ENCODE data around the gene MARK4. TPM values are rescaled to one million over a fixed set of nuclear protein-coding genes. Genes with fewer than 3 reads are reported as not detected.

MARK4 gene
- total RNA-seq, 2 experiments from 2014 or later, result 18.1 to 19.8 TPM

DNA sequence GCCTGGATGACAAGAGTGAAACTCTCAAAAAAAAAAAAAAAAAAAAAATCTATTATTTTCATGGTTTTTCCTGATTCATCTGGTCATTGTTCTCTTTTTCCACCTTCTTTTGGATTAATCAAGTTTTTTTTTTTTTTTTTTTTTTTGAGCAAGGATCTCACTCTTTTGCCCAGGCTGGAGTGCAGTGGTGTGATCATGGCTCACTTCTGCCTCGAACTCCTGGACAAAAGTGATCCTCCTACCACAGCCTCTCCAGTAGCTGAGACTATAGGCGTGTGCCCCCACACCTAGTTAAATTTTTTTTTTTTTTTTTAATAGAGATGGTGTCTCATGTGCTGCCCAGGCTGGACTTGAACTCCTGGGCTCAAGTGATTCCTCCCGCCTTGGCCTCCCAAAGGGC is 44.7 kb upstream of the MARK4 start:
- Mint-ChIP-seq H3K9me3 (no peaks in the 10 kb centered on the region), H3K4me1 (ENCODE audit: low read depth) (no peaks in the 10 kb centered on the region), H3K36me3 (ENCODE audit: low read depth) (no peaks in the 10 kb centered on the region), H3K4me3 (no peak overlapping the region), H3K27ac (no peak overlapping the region), H3K27me3 (no peaks in the 10 kb centered on the region)
- Histone ChIP-seq H3K4me3 (ENCODE audit: low read length) (no peak overlapping the region), H3K9me3 (ENCODE audit: control insufficient read depth in 1 of 2, insufficient read depth in 1 of 2, low read length in 2 of 2) (no peaks in the 10 kb centered on the region), H3K36me3 (ENCODE audit: insufficient read depth, low read length) (no peaks in the 10 kb centered on the region), H3K4me1 (ENCODE audit: insufficient read depth, low read length) (no peaks in the 10 kb centered on the region), H3K27ac (ENCODE audit: low read depth in 1 of 2, low read length in 2 of 2) (no peak overlapping the region), H3K27me3 (ENCODE audit: control insufficient read depth in 1 of 2, insufficient read depth in 2 of 2, low read length in 2 of 2) (peaks cover 0 to 6% of the 10 kb centered on the region in 2 experiments)
- CTCF ChIA-PET, result no interaction called here
- intact Hi-C loops (cut with DNase I, micrococcal nuclease), result no loop called here
- TF ChIP-seq, protein P1, sequence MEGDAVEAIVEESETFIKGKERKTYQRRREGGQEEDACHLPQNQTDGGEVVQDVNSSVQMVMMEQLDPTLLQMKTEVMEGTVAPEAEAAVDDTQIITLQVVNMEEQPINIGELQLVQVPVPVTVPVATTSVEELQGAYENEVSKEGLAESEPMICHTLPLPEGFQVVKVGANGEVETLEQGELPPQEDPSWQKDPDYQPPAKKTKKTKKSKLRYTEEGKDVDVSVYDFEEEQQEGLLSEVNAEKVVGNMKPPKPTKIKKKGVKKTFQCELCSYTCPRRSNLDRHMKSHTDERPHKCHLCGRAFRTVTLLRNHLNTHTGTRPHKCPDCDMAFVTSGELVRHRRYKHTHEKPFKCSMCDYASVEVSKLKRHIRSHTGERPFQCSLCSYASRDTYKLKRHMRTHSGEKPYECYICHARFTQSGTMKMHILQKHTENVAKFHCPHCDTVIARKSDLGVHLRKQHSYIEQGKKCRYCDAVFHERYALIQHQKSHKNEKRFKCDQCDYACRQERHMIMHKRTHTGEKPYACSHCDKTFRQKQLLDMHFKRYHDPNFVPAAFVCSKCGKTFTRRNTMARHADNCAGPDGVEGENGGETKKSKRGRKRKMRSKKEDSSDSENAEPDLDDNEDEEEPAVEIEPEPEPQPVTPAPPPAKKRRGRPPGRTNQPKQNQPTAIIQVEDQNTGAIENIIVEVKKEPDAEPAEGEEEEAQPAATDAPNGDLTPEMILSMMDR (IDR thresholded peaks at IDR 0.05), result no peak
- ATAC-seq (ENCODE audit: poor library complexity) (no peak), DNase-seq (no peak)
- POLR2A ChIA-PET, result no interaction called here

DNA sequence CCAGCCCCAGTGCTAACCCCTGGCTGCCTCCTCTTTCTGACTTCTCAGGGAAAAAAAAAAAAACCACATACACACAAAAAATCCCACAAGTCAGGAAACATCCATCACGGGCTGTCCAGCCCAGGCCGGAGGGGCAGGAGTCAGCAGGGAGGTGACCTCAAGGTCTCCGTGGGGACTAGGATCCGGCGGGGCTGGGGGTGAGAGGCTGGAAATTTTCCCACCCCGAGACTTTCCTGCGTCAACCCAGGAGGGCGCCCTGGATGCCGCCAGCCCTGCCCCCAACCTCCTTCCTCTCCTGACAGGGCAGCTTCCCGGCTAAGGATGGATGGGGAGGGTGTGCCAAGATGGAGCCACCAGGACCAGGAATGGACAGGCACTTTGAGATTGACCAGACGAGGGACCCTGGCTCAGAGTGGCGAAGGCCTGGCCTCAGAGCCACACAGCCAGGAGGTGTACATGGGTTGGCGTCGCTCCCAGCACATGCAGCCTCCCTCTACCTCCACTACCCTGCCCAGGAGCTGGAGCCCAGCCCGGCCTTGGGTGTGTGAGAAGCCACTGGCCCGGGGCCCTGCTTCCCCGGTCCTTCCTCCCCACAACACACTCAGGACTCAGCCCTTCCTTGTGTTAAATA is 39.2 kb upstream of the MARK4 start:
- intact Hi-C loops (cut with DNase I, micrococcal nuclease), result no loop called here
- CTCF ChIA-PET, result no interaction called here
- Mint-ChIP-seq H3K4me3 (no peak overlapping the region), H3K36me3 (ENCODE audit: low read depth) (no peaks in the 10 kb centered on the region), H3K27me3 (peaks cover 21% of the 10 kb centered on the region), H3K27ac (no peak overlapping the region), H3K4me1 (ENCODE audit: low read depth) (no peaks in the 10 kb centered on the region), H3K9me3 (no peaks in the 10 kb centered on the region)
- Histone ChIP-seq H3K4me1 (ENCODE audit: insufficient read depth, low read length) (peaks cover 5% of the 10 kb centered on the region), H3K27ac (ENCODE audit: low read depth in 1 of 2, low read length in 2 of 2) (no peak overlapping the region), H3K9me3 (ENCODE audit: control insufficient read depth in 1 of 2, insufficient read depth in 1 of 2, low read length in 2 of 2) (no peaks in the 10 kb centered on the region), H3K4me3 (ENCODE audit: low read length) (no peak overlapping the region), H3K36me3 (ENCODE audit: insufficient read depth, low read length) (no peaks in the 10 kb centered on the region), H3K27me3 (ENCODE audit: control insufficient read depth in 1 of 2, insufficient read depth in 2 of 2, low read length in 2 of 2) (peaks cover 28 to 30% of the 10 kb centered on the region in 2 experiments)
- ATAC-seq (ENCODE audit: poor library complexity), result no peak
- POLR2A ChIA-PET, result no interaction called here
- DNase-seq, result no peak
- TF ChIP-seq, protein P1 (IDR thresholded peaks at IDR 0.05), result no peak

GRCh38 chr19:45213031-45213430 is 38.0 kb upstream of the MARK4 start:
- peaks cover 29% of the 10 kb centered on the region for H3K27me3 Mint-ChIP-seq
- H3K36me3 Mint-ChIP-seq (ENCODE audit: low read depth), result no peaks in the 10 kb centered on the region
- H3K36me3 ChIP-seq (ENCODE audit: insufficient read depth, low read length), result no peaks in the 10 kb centered on the region
- H3K9me3 Mint-ChIP-seq, result no peaks in the 10 kb centered on the region
- H3K27ac Mint-ChIP-seq, result no peak overlapping the region
- H3K4me3 ChIP-seq (ENCODE audit: low read length), result no peak overlapping the region
- H3K27me3 ChIP-seq (ENCODE audit: control insufficient read depth in 1 of 2, insufficient read depth in 2 of 2, low read length in 2 of 2), result peaks cover 33 to 41% of the 10 kb centered on the region in 2 experiments
- H3K9me3 ChIP-seq (ENCODE audit: control insufficient read depth in 1 of 2, insufficient read depth in 1 of 2, low read length in 2 of 2), result no peaks in the 10 kb centered on the region
- ChIA-PET CTCF (no interaction called here), POLR2A (no interaction called here)
- ATAC-seq (ENCODE audit: poor library complexity) (no peak), DNase-seq (no peak)
- TF ChIP-seq, protein P1 (IDR thresholded peaks at IDR 0.05), result no peak
- no peaks in the 10 kb centered on the region for H3K4me1 Mint-ChIP-seq (ENCODE audit: low read depth)
- H3K27ac ChIP-seq (ENCODE audit: low read depth in 1 of 2, low read length in 2 of 2), result no peak overlapping the region
- H3K4me3 Mint-ChIP-seq, result no peak overlapping the region
- H3K4me1 ChIP-seq (ENCODE audit: insufficient read depth, low read length), result peaks cover 5% of the 10 kb centered on the region
- intact Hi-C loops (cut with DNase I, micrococcal nuclease), result no loop called here

Measured in CD4-positive, alpha-beta T cell (primary cell).